SHP77 (cell line): ENCODE data around the gene BCL2.

Source experiments
- DNase-seq, 2 experiments: peaks; one replicate each; lab custom pipeline; 2025; lab: John Stamatoyannopoulos, UW

BCL2 gene

GRCh38 chr18:63107931-63108330 lies 211.6 kb downstream of the BCL2 start:
- DNase-seq, result no peak

- no peak for DNase-seq
These were observed 212.3 kb downstream of the BCL2 start for GRCh38 chr18:63107171-63107845.

GRCh38 chr18:63106727-63107126 lies 212.8 kb downstream of the BCL2 start:
- no peak for DNase-seq

GRCh38 chr18:63105636-63106316 lies 213.8 kb downstream of the BCL2 start:
- no peak for DNase-seq

- no peak for DNase-seq
These were observed 214.7 kb downstream of the BCL2 start for GRCh38 chr18:63104868-63105267.

GRCh38 chr18:63102941-63103744 lies 216.4 kb downstream of the BCL2 start:
- DNase-seq, result no peak

- DNase-seq, result no peak
These were observed 218.9 kb downstream of the BCL2 start for GRCh38 chr18:63100630-63101055.

GRCh38 chr18:63099848-63100629 lies 219.5 kb downstream of the BCL2 start:
- no peak for DNase-seq

GRCh38 chr18:63099091-63099840 lies 220.3 kb downstream of the BCL2 start:
- no peak for DNase-seq

- DNase-seq, result no peak
These were observed 221.3 kb downstream of the BCL2 start for GRCh38 chr18:63098018-63098981.

GRCh38 chr18:63097178-63097577 lies 222.4 kb downstream of the BCL2 start:
- no peak for DNase-seq

- DNase-seq, result no peak
These were observed 223.2 kb downstream of the BCL2 start for GRCh38 chr18:63096327-63096874.

- no peak for DNase-seq
These were observed 223.8 kb downstream of the BCL2 start for GRCh38 chr18:63095768-63096167.

- DNase-seq, result no peak
These were observed 227.8 kb downstream of the BCL2 start for GRCh38 chr18:63091671-63092364.

- DNase-seq, result no peak
These were observed 229.2 kb downstream of the BCL2 start for GRCh38 chr18:63090334-63090733.

GRCh38 chr18:63089041-63089440 lies 230.5 kb downstream of the BCL2 start:
- DNase-seq, result no peak

- no peak for DNase-seq
These were observed 231.3 kb downstream of the BCL2 start for GRCh38 chr18:63088262-63088661.

GRCh38 chr18:63087421-63088230 lies 231.9 kb downstream of the BCL2 start:
- DNase-seq, result no peak
